IMR-90 (cell line): ENCODE measurements around the gene ADAMTS19.

Experiments used
- BHLHE40 ChIP-seq: fragments of 150-350 bp; IDR thresholded peaks from 2 replicates; pipeline ENCODE4 v1.6.1; 2016; ENCODE audit warnings: mild to moderate bottlenecking, low read depth, low read length
- CEBPB ChIP-seq: IDR thresholded peaks from 2 replicates; pipeline ENCODE4 v1.6.1; 2012; ENCODE audit warnings: low read depth, low read length, improper control_type of control experiment
- CHD1 ChIP-seq: IDR thresholded peaks from 2 replicates; pipeline ENCODE4 v1.6.1; 2012; ENCODE audit warnings: low read depth, low read length, improper control_type of control experiment
- MAZ ChIP-seq: IDR thresholded peaks from 2 replicates; pipeline ENCODE4 v1.6.1; 2012; ENCODE audit warnings: low read depth, mild to moderate bottlenecking, low read length, improper control_type of control experiment, moderate library complexity, borderline replicate concordance
- MXI1 ChIP-seq: IDR thresholded peaks from 2 replicates; pipeline ENCODE4 v1.6.1; 2012; ENCODE audit warnings: low read depth, mild to moderate bottlenecking, low read length, moderate library complexity, borderline replicate concordance
- POLR2A ChIP-seq: IDR thresholded peaks from 2 replicates; pipeline ENCODE4 v1.6.1; 2012; ENCODE audit warnings: mild to moderate bottlenecking, low read depth, low read length
- RAD21 ChIP-seq: IDR thresholded peaks from 2 replicates; pipeline ENCODE4 v1.6.1; 2012; ENCODE audit warnings: low read length, improper control_type of control experiment
- RCOR1 ChIP-seq: IDR thresholded peaks from 2 replicates; pipeline ENCODE4 v1.6.1; 2012; ENCODE audit warnings: mild to moderate bottlenecking, low read length, improper control_type of control experiment; ENCODE audit not compliant: insufficient replicate concordance
- RFX5 ChIP-seq: IDR thresholded peaks from 2 replicates; pipeline ENCODE4 v1.8.0; 2012; ENCODE audit warnings: low read depth, mild to moderate bottlenecking, low read length, moderate library complexity
- SMC3 ChIP-seq: fragments of 150-350 bp; IDR thresholded peaks from 2 replicates; pipeline ENCODE4 v1.6.1; 2016; ENCODE audit warnings: low read depth, mild to moderate bottlenecking, antibody characterized with exemption, low read length, moderate library complexity
- TF ChIP-seq, protein P1 (sequence below): conservative IDR thresholded peaks from 2 replicates; pipeline ENCODE4 v1.5.1; 2012; ENCODE audit warnings: mild to moderate bottlenecking, low read depth, low read length, improper control_type of control experiment
- TF ChIP-seq, protein P2 (sequence below): fragments of 150-350 bp; IDR thresholded peaks from 2 replicates; pipeline ENCODE4 v1.6.1; 2017; ENCODE audit warnings: mild to moderate bottlenecking, antibody characterized with exemption, low read length, low read depth
- TF ChIP-seq, protein P3 (sequence below): fragments of 150-350 bp; IDR thresholded peaks from 2 replicates; pipeline ENCODE4 v1.6.1; 2016; ENCODE audit warnings: low read depth, mild to moderate bottlenecking, low read length, moderate library complexity, borderline replicate concordance

- TF ChIP-seq POLR2A = no peak
- TF ChIP-seq, protein P1, sequence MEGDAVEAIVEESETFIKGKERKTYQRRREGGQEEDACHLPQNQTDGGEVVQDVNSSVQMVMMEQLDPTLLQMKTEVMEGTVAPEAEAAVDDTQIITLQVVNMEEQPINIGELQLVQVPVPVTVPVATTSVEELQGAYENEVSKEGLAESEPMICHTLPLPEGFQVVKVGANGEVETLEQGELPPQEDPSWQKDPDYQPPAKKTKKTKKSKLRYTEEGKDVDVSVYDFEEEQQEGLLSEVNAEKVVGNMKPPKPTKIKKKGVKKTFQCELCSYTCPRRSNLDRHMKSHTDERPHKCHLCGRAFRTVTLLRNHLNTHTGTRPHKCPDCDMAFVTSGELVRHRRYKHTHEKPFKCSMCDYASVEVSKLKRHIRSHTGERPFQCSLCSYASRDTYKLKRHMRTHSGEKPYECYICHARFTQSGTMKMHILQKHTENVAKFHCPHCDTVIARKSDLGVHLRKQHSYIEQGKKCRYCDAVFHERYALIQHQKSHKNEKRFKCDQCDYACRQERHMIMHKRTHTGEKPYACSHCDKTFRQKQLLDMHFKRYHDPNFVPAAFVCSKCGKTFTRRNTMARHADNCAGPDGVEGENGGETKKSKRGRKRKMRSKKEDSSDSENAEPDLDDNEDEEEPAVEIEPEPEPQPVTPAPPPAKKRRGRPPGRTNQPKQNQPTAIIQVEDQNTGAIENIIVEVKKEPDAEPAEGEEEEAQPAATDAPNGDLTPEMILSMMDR = no peak
- TF ChIP-seq, protein P2, sequence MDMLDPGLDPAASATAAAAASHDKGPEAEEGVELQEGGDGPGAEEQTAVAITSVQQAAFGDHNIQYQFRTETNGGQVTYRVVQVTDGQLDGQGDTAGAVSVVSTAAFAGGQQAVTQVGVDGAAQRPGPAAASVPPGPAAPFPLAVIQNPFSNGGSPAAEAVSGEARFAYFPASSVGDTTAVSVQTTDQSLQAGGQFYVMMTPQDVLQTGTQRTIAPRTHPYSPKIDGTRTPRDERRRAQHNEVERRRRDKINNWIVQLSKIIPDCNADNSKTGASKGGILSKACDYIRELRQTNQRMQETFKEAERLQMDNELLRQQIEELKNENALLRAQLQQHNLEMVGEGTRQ = no peak
- TF ChIP-seq RAD21 = no peak
- TF ChIP-seq, protein P3, sequence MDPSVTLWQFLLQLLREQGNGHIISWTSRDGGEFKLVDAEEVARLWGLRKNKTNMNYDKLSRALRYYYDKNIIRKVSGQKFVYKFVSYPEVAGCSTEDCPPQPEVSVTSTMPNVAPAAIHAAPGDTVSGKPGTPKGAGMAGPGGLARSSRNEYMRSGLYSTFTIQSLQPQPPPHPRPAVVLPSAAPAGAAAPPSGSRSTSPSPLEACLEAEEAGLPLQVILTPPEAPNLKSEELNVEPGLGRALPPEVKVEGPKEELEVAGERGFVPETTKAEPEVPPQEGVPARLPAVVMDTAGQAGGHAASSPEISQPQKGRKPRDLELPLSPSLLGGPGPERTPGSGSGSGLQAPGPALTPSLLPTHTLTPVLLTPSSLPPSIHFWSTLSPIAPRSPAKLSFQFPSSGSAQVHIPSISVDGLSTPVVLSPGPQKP = no peak
- TF ChIP-seq RCOR1 = no peak
- no peak for TF ChIP-seq RFX5
- no peak for TF ChIP-seq BHLHE40
- no peak for TF ChIP-seq CHD1
- TF ChIP-seq SMC3 = no peak
- no peak for TF ChIP-seq MXI1
- no peak for TF ChIP-seq MAZ
- TF ChIP-seq CEBPB = no peak
Measured at GRCh38 chr5:129718471-129719090, 258.5 kb downstream of the ADAMTS19 start.
